Glutamatergic neuron (in vitro differentiated cells): ENCODE data around the gene KMT2B. TPM values are rescaled to one million over a fixed set of nuclear protein-coding genes. Genes with fewer than 3 reads are reported as not detected.
A peak's percentile ranks its signal among the peaks of the same experiment; 100 is the strongest.

Source experiments
- DNase-seq: peaks from one replicate; pipeline ENCODE4 v3.0.0; 2022
- H3K27ac Mint-ChIP-seq: one replicate; pipeline ENCODE4 v1.8.0; 2020; ENCODE audit warnings: mild to moderate bottlenecking, mixed read lengths, inconsistent platforms; ENCODE audit not compliant: unreplicated experiment
- H3K27me3 Mint-ChIP-seq: one replicate; pipeline ENCODE4 v1.8.0; 2020; ENCODE audit warnings: mild to moderate bottlenecking, moderate library complexity, mixed read lengths, inconsistent platforms; ENCODE audit not compliant: unreplicated experiment
- H3K36me3 Mint-ChIP-seq: one replicate; pipeline ENCODE4 v1.8.0; 2020; ENCODE audit warnings: mild to moderate bottlenecking, mixed read lengths, inconsistent platforms; ENCODE audit not compliant: unreplicated experiment
- H3K4me1 Mint-ChIP-seq: one replicate; pipeline ENCODE4 v1.8.0; 2020; ENCODE audit warnings: mild to moderate bottlenecking, low read depth, mixed read lengths, inconsistent platforms; ENCODE audit not compliant: unreplicated experiment
- H3K4me3 Mint-ChIP-seq: one replicate; pipeline ENCODE4 v1.8.0; 2020; ENCODE audit warnings: mild to moderate bottlenecking, mixed read lengths, inconsistent platforms; ENCODE audit not compliant: unreplicated experiment
- H3K9me3 Mint-ChIP-seq: one replicate; pipeline ENCODE4 v1.8.0; 2020; ENCODE audit warnings: mild to moderate bottlenecking, moderate library complexity, mixed read lengths, inconsistent platforms; ENCODE audit not compliant: unreplicated experiment
- total RNA-seq: library from RNA; stranded (reverse); fragmentation: NEBNext Ultra II Directional; extraction: Animal tissue kit (Norgen Biotek cat#: 25700); gene quantifications from one replicate; pipeline ENCODE4 v1.2.1, GENCODE V29; 2021; ENCODE audit not compliant: unreplicated experiment
- TF ChIP-seq, protein P1 (sequence below): fragments of 200-600 bp; sonication (generic); IDR thresholded peaks from one replicate; pipeline ENCODE4 v1.5.0; 2021; ENCODE audit not compliant: partially characterized antibody, unreplicated experiment

KMT2B gene
- total RNA-seq, 1 donor from 2014 or later = 60.8 TPM

DNA sequence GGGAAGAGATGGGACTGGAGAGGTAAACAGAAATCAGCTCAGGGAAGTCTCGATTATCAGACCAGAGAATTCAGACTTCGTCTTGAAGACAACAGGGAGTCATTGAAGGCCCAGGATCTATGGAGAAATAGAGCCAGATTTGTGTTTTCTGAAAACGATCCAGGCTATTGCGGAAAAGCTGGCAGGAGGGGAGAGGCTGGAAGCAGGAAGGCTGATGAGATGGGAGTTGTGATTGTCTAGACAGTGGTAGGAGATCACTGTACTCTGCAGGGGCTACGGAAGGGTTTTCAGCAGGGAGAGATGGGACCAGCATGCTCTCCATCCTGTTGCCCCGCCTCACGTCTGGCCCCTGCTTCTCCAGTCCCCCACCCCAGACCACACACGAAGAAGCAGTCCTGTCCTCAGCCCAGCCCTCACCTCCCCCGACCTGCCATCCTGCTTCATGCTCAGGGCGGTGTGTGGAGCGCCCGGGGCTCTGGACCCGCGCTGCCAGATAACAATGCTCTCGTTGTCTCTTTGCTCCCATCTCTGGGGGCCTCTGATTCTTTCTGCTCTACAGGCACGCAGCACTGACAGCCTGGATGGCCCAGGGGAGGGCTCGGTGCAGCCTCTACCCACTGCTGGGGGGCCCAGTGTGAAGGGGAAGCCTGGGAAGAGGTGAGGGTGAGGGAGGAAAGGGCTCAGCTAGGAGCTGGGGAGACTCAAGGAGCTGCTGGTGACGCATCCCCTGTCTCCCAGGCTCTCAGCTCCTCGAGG lies 59.5 kb downstream of the KMT2B start:
- TF ChIP-seq, protein P1, sequence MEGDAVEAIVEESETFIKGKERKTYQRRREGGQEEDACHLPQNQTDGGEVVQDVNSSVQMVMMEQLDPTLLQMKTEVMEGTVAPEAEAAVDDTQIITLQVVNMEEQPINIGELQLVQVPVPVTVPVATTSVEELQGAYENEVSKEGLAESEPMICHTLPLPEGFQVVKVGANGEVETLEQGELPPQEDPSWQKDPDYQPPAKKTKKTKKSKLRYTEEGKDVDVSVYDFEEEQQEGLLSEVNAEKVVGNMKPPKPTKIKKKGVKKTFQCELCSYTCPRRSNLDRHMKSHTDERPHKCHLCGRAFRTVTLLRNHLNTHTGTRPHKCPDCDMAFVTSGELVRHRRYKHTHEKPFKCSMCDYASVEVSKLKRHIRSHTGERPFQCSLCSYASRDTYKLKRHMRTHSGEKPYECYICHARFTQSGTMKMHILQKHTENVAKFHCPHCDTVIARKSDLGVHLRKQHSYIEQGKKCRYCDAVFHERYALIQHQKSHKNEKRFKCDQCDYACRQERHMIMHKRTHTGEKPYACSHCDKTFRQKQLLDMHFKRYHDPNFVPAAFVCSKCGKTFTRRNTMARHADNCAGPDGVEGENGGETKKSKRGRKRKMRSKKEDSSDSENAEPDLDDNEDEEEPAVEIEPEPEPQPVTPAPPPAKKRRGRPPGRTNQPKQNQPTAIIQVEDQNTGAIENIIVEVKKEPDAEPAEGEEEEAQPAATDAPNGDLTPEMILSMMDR = no peak
- Mint-ChIP-seq H3K36me3 (peaks cover 12% of the 10 kb centered on the region), H3K9me3 (peaks cover 15% of the 10 kb centered on the region), H3K27ac (peak overlapping the region; percentile 92), H3K27me3 (peaks cover 25% of the 10 kb centered on the region), H3K4me1 (peaks cover 18% of the 10 kb centered on the region), H3K4me3 (peak overlapping the region; percentile 94)
- DNase-seq = no peak

DNA sequence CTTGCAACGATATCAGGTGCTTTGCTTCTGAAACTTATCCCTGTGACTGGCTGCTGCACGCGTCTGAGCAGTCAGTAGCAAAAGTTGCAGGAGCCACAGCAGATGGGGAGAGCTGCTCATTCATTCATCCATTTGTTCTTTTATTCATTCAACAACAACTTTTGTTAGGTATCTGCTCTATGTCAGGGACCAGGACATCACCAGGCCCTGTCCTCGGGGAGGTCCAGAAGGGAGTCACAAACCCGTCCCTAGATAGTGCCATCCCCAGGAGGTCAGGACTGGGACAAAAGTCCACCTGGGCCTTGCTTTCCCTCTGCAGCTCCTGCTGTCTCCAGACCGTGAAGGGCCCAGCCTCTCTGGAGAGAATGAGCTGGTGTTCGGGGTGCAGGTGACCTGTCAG lies 60.2 kb downstream of the KMT2B start:
- Mint-ChIP-seq H3K4me3 (peak overlapping the region; percentile 94), H3K9me3 (peaks cover 14% of the 10 kb centered on the region), H3K27ac (no peak overlapping the region), H3K27me3 (peaks cover 25% of the 10 kb centered on the region), H3K4me1 (peaks cover 18% of the 10 kb centered on the region), H3K36me3 (peaks cover 12% of the 10 kb centered on the region)
- TF ChIP-seq, protein P1 = no peak
- no peak for DNase-seq

DNA sequence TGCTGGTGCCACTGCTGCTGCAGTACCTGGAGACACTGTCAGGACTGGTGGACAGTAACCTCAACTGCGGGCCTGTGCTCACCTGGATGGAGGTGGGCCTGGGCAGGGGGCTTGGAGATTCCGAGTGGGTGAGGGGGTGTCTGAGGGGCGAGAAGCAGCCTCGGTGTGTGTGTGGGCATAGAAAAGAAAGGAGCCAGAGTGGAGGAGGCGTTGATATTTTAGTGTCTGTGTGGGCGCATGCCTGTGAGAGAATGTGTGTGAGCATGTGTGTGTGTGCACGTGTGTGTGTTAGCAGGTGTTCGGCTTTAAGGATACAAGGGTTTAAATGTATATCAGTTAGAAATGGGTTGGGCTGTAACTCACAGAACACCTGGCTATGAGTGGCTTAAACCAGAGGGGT lies 61.2 kb downstream of the KMT2B start:
- Mint-ChIP-seq H3K4me3 (no peak overlapping the region), H3K36me3 (peaks cover 12% of the 10 kb centered on the region), H3K4me1 (peaks cover 20% of the 10 kb centered on the region), H3K27ac (peak overlapping the region; percentile 48), H3K27me3 (peaks cover 29% of the 10 kb centered on the region), H3K9me3 (peaks cover 17% of the 10 kb centered on the region)
- TF ChIP-seq, protein P1 = no peak
- no peak for DNase-seq

DNA sequence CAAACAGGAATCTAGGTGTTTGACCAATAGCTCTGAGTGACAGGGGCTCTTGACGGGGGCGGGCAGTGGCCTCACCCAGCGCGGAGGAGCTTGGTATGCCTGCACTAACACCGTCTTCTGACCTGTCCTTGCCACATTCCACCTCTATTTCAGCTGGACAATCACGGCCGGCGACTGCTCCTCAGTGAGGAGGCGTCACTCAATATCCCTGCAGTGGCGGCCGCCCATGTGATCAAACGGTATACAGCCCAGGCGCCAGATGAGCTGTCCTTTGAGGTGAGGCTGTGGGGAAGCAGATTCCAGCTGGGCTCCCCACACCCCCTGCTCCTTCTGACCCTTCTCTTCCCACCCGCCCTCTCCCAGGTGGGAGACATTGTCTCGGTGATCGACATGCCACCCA lies 62.3 kb downstream of the KMT2B start:
- H3K27me3 Mint-ChIP-seq = peaks cover 20% of the 10 kb centered on the region

DNA sequence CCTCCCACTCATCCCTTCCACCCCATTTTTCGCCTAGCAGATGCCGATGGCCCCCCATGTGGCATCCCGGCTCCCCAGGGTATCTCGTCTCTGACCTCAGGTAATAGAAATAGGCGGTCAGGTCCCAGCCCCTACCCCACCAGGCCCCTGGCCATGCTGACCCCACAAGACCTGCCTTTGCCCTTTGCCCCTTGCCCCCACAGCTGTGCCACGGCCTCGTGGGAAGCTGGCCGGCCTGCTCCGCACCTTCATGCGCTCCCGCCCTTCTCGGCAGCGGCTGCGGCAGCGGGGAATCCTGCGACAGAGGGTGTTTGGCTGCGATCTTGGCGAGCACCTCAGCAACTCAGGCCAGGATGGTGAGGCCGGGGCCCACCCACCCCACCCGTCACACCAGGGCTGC lies 62.9 kb downstream of the KMT2B start:
- TF ChIP-seq, protein P1 = no peak
- Mint-ChIP-seq H3K27ac (no peak overlapping the region), H3K36me3 (peaks cover 8% of the 10 kb centered on the region), H3K4me1 (peaks cover 15% of the 10 kb centered on the region), H3K4me3 (no peak overlapping the region), H3K27me3 (peaks cover 19% of the 10 kb centered on the region), H3K9me3 (peaks cover 10% of the 10 kb centered on the region)
- no peak for DNase-seq

More for the DNA sequence above, 62.3 kb downstream of the KMT2B start:
- no peak overlapping the region for H3K27ac Mint-ChIP-seq
- H3K9me3 Mint-ChIP-seq = peaks cover 10% of the 10 kb centered on the region
- H3K4me3 Mint-ChIP-seq = no peak overlapping the region
- H3K4me1 Mint-ChIP-seq = peaks cover 15% of the 10 kb centered on the region
- TF ChIP-seq, protein P1 = no peak
- H3K36me3 Mint-ChIP-seq = peaks cover 8% of the 10 kb centered on the region
- no peak for DNase-seq
